ENCODE results near the gene PRRT1.

DNA sequence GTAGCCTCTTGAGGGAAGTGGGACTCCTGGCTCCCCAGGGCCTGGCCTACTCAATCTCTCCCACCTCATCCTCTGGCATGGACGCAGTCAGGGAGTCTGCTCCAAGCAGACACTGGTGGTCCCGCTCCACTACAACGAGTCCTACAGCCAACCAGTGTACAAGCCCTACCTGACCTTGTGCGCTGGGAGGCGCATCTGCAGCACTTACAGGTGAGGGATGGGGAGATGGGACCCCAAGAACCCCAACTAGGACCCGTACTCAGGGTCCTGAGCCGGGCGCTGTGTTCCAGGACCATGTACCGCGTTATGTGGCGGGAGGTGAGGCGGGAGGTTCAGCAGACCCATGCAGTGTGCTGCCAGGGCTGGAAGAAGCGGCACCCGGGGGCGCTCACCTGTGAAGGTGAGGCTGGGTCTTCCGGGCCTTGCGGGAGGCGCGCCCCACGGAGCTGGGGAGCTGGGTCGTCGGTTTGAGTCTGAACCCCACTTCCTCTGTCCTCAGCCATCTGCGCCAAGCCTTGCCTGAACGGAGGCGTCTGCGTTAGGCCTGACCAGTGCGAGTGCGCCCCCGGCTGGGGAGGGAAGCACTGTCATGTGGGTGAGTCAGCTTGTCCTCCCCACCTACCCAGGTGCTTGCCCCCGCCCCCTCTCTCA, 14.8 kb upstream of the PRRT1 start:
- TF ChIP-seq, protein P1, sequence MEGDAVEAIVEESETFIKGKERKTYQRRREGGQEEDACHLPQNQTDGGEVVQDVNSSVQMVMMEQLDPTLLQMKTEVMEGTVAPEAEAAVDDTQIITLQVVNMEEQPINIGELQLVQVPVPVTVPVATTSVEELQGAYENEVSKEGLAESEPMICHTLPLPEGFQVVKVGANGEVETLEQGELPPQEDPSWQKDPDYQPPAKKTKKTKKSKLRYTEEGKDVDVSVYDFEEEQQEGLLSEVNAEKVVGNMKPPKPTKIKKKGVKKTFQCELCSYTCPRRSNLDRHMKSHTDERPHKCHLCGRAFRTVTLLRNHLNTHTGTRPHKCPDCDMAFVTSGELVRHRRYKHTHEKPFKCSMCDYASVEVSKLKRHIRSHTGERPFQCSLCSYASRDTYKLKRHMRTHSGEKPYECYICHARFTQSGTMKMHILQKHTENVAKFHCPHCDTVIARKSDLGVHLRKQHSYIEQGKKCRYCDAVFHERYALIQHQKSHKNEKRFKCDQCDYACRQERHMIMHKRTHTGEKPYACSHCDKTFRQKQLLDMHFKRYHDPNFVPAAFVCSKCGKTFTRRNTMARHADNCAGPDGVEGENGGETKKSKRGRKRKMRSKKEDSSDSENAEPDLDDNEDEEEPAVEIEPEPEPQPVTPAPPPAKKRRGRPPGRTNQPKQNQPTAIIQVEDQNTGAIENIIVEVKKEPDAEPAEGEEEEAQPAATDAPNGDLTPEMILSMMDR (optimal IDR thresholded peaks at IDR 0.05 in 1 of 3, IDR thresholded peaks at IDR 0.05 in 1 of 3, conservative IDR thresholded peaks at IDR 0.05 in 1 of 3; ENCODE audit: extremely low read depth in 1 of 3, insufficient read depth in 2 of 3, low read length in 3 of 3) = peak in 1 of 3 experiments; percentile 38
- TF ChIP-seq EZH2 (IDR thresholded peaks at IDR 0.05; ENCODE audit: low read length) = no peak
